GM12801 (cell line): ENCODE data around the gene SULF2.

Experiments
- CTCF ChIP-seq: IDR thresholded peaks from one replicate; pipeline ENCODE4 v1.5.1; 2011; ENCODE audit warnings: control low read depth; ENCODE audit not compliant: insufficient read length; ENCODE audit errors: extremely low read depth

SULF2 gene

GRCh38 chr20:47682916-47683315 lies 102.4 kb downstream of the SULF2 start:
- no peak for TF ChIP-seq CTCF

- no peak for TF ChIP-seq CTCF
These were observed 103.1 kb downstream of the SULF2 start for GRCh38 chr20:47682028-47682783.

GRCh38 chr20:47680804-47681529 lies 104.3 kb downstream of the SULF2 start:
- TF ChIP-seq CTCF, result no peak

- TF ChIP-seq CTCF, result no peak
These were observed 105.8 kb downstream of the SULF2 start for GRCh38 chr20:47679462-47679861.

- no peak for TF ChIP-seq CTCF
These were observed 106.7 kb downstream of the SULF2 start for GRCh38 chr20:47678536-47678935.

- TF ChIP-seq CTCF, result no peak
These were observed 107.4 kb downstream of the SULF2 start for GRCh38 chr20:47677635-47678453.

- TF ChIP-seq CTCF, result no peak
These were observed 108.2 kb downstream of the SULF2 start for GRCh38 chr20:47676912-47677634.
